Measurements from ENCODE around the gene HIVEP3.

HIVEP3 gene

GRCh38 chr1:41528726-41529605, 389.8 kb downstream of the HIVEP3 start:
- no peak for DNase-seq
- ChIA-PET CTCF (no interaction called here), POLR2A (no interaction called here)
- Histone ChIP-seq H3K36me3 (ENCODE audit: control insufficient read depth in 4 of 4, insufficient read depth in 4 of 4, low read length in 3 of 4) (no peaks in the 10 kb centered on the region), H3K9me3 (ENCODE audit: control extremely low read depth in 1 of 5, control insufficient read depth in 4 of 5, insufficient read depth in 2 of 5, low read depth in 1 of 5, low read length in 4 of 5) (no peaks in the 10 kb centered on the region), H3K4me3 (ENCODE audit: control insufficient read depth in 1 of 7, extremely low read depth in 1 of 7, insufficient read depth in 4 of 7, low read depth in 2 of 7, low read length in 6 of 7) (no peak overlapping the region), H3K27ac (ENCODE audit: insufficient read depth in 1 of 2, low read depth in 1 of 2, low read length in 2 of 2, poor library complexity in 1 of 2, severe bottlenecking in 2 of 2) (no peak overlapping the region), H3K4me1 (ENCODE audit: control extremely low read depth in 1 of 4, control insufficient read depth in 4 of 4, insufficient read depth in 4 of 4, low read length in 3 of 4) (no peaks in the 10 kb centered on the region), H3K27me3 (replicated peaks in 2 of 5; ENCODE audit: control insufficient read depth in 4 of 5, insufficient read depth in 5 of 5, low read length in 4 of 5) (no peaks in the 10 kb centered on the region)
- 82% methylated on average over 7 of the region's 7 CpGs for WGBS (ENCODE audit: insufficient coverage)

GRCh38 chr1:41528106-41528505, 390.6 kb downstream of the HIVEP3 start:
- no peaks in the 10 kb centered on the region for H3K9me3 ChIP-seq (ENCODE audit: control extremely low read depth in 1 of 5, control insufficient read depth in 4 of 5, insufficient read depth in 2 of 5, low read depth in 1 of 5, low read length in 4 of 5)
- H3K4me3 ChIP-seq (ENCODE audit: control insufficient read depth in 1 of 7, extremely low read depth in 1 of 7, insufficient read depth in 4 of 7, low read depth in 2 of 7, low read length in 6 of 7): no peak overlapping the region
- WGBS (ENCODE audit: insufficient coverage): 91% methylated on average over 3 of the region's 3 CpGs
- ChIA-PET CTCF (no interaction called here), POLR2A (no interaction called here)
- DNase-seq: no peak
- H3K36me3 ChIP-seq (ENCODE audit: control insufficient read depth in 4 of 4, insufficient read depth in 4 of 4, low read length in 3 of 4): no peaks in the 10 kb centered on the region
- no peak overlapping the region for H3K27ac ChIP-seq (ENCODE audit: insufficient read depth in 1 of 2, low read depth in 1 of 2, low read length in 2 of 2, poor library complexity in 1 of 2, severe bottlenecking in 2 of 2)
- no peaks in the 10 kb centered on the region for H3K4me1 ChIP-seq (ENCODE audit: control extremely low read depth in 1 of 4, control insufficient read depth in 4 of 4, insufficient read depth in 4 of 4, low read length in 3 of 4)
- no peaks in the 10 kb centered on the region for H3K27me3 ChIP-seq (replicated peaks in 2 of 5; ENCODE audit: control insufficient read depth in 4 of 5, insufficient read depth in 5 of 5, low read length in 4 of 5)

GRCh38 chr1:41526956-41527561, 391.7 kb downstream of the HIVEP3 start:
- DNase-seq: no peak
- Histone ChIP-seq H3K4me1 (ENCODE audit: control extremely low read depth in 1 of 4, control insufficient read depth in 4 of 4, insufficient read depth in 4 of 4, low read length in 3 of 4) (no peaks in the 10 kb centered on the region), H3K27ac (ENCODE audit: insufficient read depth in 1 of 2, low read depth in 1 of 2, low read length in 2 of 2, poor library complexity in 1 of 2, severe bottlenecking in 2 of 2) (no peak overlapping the region), H3K27me3 (replicated peaks in 2 of 5; ENCODE audit: control insufficient read depth in 4 of 5, insufficient read depth in 5 of 5, low read length in 4 of 5) (no peaks in the 10 kb centered on the region), H3K9me3 (ENCODE audit: control extremely low read depth in 1 of 5, control insufficient read depth in 4 of 5, insufficient read depth in 2 of 5, low read depth in 1 of 5, low read length in 4 of 5) (no peaks in the 10 kb centered on the region), H3K36me3 (ENCODE audit: control insufficient read depth in 4 of 4, insufficient read depth in 4 of 4, low read length in 3 of 4) (peaks cover 0 to 3% (median 0%) of the 10 kb centered on the region in 4 experiments), H3K4me3 (ENCODE audit: control insufficient read depth in 1 of 7, extremely low read depth in 1 of 7, insufficient read depth in 4 of 7, low read depth in 2 of 7, low read length in 6 of 7) (no peak overlapping the region)
- ChIA-PET CTCF (no interaction called here), POLR2A (no interaction called here)
- WGBS (ENCODE audit: insufficient coverage): 93% methylated on average over 3 of the region's 4 CpGs

GRCh38 chr1:41525891-41526587, 392.7 kb downstream of the HIVEP3 start:
- ChIA-PET CTCF (no interaction called here), POLR2A (no interaction called here)
- peaks cover 0 to 3% (median 0%) of the 10 kb centered on the region in 4 experiments for H3K36me3 ChIP-seq (ENCODE audit: control insufficient read depth in 4 of 4, insufficient read depth in 4 of 4, low read length in 3 of 4)
- no peak overlapping the region for H3K4me3 ChIP-seq (ENCODE audit: control insufficient read depth in 1 of 7, extremely low read depth in 1 of 7, insufficient read depth in 4 of 7, low read depth in 2 of 7, low read length in 6 of 7)
- 99% methylated on average over 15 of the region's 18 CpGs for WGBS (ENCODE audit: insufficient coverage)
- no peaks in the 10 kb centered on the region for H3K9me3 ChIP-seq (ENCODE audit: control extremely low read depth in 1 of 5, control insufficient read depth in 4 of 5, insufficient read depth in 2 of 5, low read depth in 1 of 5, low read length in 4 of 5)
- peaks cover 0 to 5% (median 0%) of the 10 kb centered on the region in 4 experiments for H3K4me1 ChIP-seq (ENCODE audit: control extremely low read depth in 1 of 4, control insufficient read depth in 4 of 4, insufficient read depth in 4 of 4, low read length in 3 of 4)
- H3K27ac ChIP-seq (ENCODE audit: insufficient read depth in 1 of 2, low read depth in 1 of 2, low read length in 2 of 2, poor library complexity in 1 of 2, severe bottlenecking in 2 of 2): no peak overlapping the region
- no peak for DNase-seq
- H3K27me3 ChIP-seq (replicated peaks in 2 of 5; ENCODE audit: control insufficient read depth in 4 of 5, insufficient read depth in 5 of 5, low read length in 4 of 5): no peaks in the 10 kb centered on the region

- WGBS (ENCODE audit: insufficient coverage): 93% methylated on average over 22 of the region's 30 CpGs
- Histone ChIP-seq H3K27ac (ENCODE audit: insufficient read depth in 1 of 2, low read depth in 1 of 2, low read length in 2 of 2, poor library complexity in 1 of 2, severe bottlenecking in 2 of 2) (no peak overlapping the region), H3K36me3 (ENCODE audit: control insufficient read depth in 4 of 4, insufficient read depth in 4 of 4, low read length in 3 of 4) (peaks cover 0 to 3% (median 0%) of the 10 kb centered on the region in 4 experiments), H3K9me3 (ENCODE audit: control extremely low read depth in 1 of 5, control insufficient read depth in 4 of 5, insufficient read depth in 2 of 5, low read depth in 1 of 5, low read length in 4 of 5) (no peaks in the 10 kb centered on the region), H3K27me3 (replicated peaks in 2 of 5; ENCODE audit: control insufficient read depth in 4 of 5, insufficient read depth in 5 of 5, low read length in 4 of 5) (no peaks in the 10 kb centered on the region), H3K4me3 (ENCODE audit: control insufficient read depth in 1 of 7, extremely low read depth in 1 of 7, insufficient read depth in 4 of 7, low read depth in 2 of 7, low read length in 6 of 7) (no peak overlapping the region), H3K4me1 (ENCODE audit: control extremely low read depth in 1 of 4, control insufficient read depth in 4 of 4, insufficient read depth in 4 of 4, low read length in 3 of 4) (peaks cover 0 to 5% (median 0%) of the 10 kb centered on the region in 4 experiments)
- ChIA-PET POLR2A (no interaction called here), CTCF (interaction anchor here (1.0 to 1.6 kb wide), 3 partner anchors 9 to 25 kb away, joined by 3 to 6 read pairs (median 3); no protein-coding TSS in a partner anchor)
- DNase-seq: no peak
Measured at GRCh38 chr1:41524676-41525675, 393.7 kb downstream of the HIVEP3 start.

- CTCF ChIA-PET: interaction anchor here (1.0 to 1.6 kb wide), 3 partner anchors 8 to 24 kb away, joined by 3 to 6 read pairs (median 3); no protein-coding TSS in a partner anchor
- 97% methylated on average over 9 of the region's 9 CpGs for WGBS (ENCODE audit: insufficient coverage)
- Histone ChIP-seq H3K27ac (ENCODE audit: insufficient read depth in 1 of 2, low read depth in 1 of 2, low read length in 2 of 2, poor library complexity in 1 of 2, severe bottlenecking in 2 of 2) (no peak overlapping the region), H3K36me3 (ENCODE audit: control insufficient read depth in 4 of 4, insufficient read depth in 4 of 4, low read length in 3 of 4) (peaks cover 0 to 3% (median 0%) of the 10 kb centered on the region in 4 experiments), H3K9me3 (ENCODE audit: control extremely low read depth in 1 of 5, control insufficient read depth in 4 of 5, insufficient read depth in 2 of 5, low read depth in 1 of 5, low read length in 4 of 5) (no peaks in the 10 kb centered on the region), H3K4me1 (ENCODE audit: control extremely low read depth in 1 of 4, control insufficient read depth in 4 of 4, insufficient read depth in 4 of 4, low read length in 3 of 4) (peaks cover 0 to 5% (median 0%) of the 10 kb centered on the region in 4 experiments), H3K4me3 (ENCODE audit: control insufficient read depth in 1 of 7, extremely low read depth in 1 of 7, insufficient read depth in 4 of 7, low read depth in 2 of 7, low read length in 6 of 7) (no peak overlapping the region), H3K27me3 (replicated peaks in 2 of 5; ENCODE audit: control insufficient read depth in 4 of 5, insufficient read depth in 5 of 5, low read length in 4 of 5) (no peaks in the 10 kb centered on the region)
- POLR2A ChIA-PET: no interaction called here
- no peak for DNase-seq
Measured at GRCh38 chr1:41523949-41524675, 394.6 kb downstream of the HIVEP3 start.

Measured in common myeloid progenitor, CD34-positive (primary cell).